WERI-Rb-1 (cell line): ENCODE data around the gene WWC1.
A peak's percentile ranks its signal among the peaks of the same experiment; 100 is the strongest.

ENCODE experiments used
- DNase-seq: peaks from one replicate; pipeline ENCODE4 v3.0.0-alpha.2; 2020
- H3K27ac ChIP-seq: fragments of 250-450 bp; sonication (Bioruptor Pico); 2 replicates; pipeline ENCODE4 v1.5.1; 2020; ENCODE audit warnings: mild to moderate bottlenecking, moderate library complexity
- H3K27me3 ChIP-seq: fragments of 250-450 bp; sonication (Bioruptor Pico); 2 replicates; pipeline ENCODE4 v1.5.1; 2021; ENCODE audit warnings: mild to moderate bottlenecking, low read depth, moderate library complexity; ENCODE audit not compliant: insufficient read depth, severe bottlenecking
- H3K36me3 ChIP-seq: fragments of 250-450 bp; sonication (Bioruptor Pico); 2 replicates; pipeline ENCODE4 v1.5.1; 2020; ENCODE audit warnings: mild to moderate bottlenecking, moderate library complexity
- H3K4me3 ChIP-seq: 2 replicates; pipeline ENCODE4 v1.5.1; 2011; ENCODE audit warnings: low read depth, mild to moderate bottlenecking, control low read depth, low read length
- H3K9me3 ChIP-seq: fragments of 250-450 bp; sonication (Bioruptor Pico); 2 replicates; pipeline ENCODE4 v1.5.1; 2021; ENCODE audit warnings: mild to moderate bottlenecking, moderate library complexity; ENCODE audit not compliant: severe bottlenecking
- TF ChIP-seq, protein P1 (sequence below): IDR thresholded peaks from 2 replicates; pipeline ENCODE4 v1.5.1; 2011; ENCODE audit warnings: low read depth, mild to moderate bottlenecking, control low read depth, inconsistent platforms, low read length

The WWC1 gene

DNA sequence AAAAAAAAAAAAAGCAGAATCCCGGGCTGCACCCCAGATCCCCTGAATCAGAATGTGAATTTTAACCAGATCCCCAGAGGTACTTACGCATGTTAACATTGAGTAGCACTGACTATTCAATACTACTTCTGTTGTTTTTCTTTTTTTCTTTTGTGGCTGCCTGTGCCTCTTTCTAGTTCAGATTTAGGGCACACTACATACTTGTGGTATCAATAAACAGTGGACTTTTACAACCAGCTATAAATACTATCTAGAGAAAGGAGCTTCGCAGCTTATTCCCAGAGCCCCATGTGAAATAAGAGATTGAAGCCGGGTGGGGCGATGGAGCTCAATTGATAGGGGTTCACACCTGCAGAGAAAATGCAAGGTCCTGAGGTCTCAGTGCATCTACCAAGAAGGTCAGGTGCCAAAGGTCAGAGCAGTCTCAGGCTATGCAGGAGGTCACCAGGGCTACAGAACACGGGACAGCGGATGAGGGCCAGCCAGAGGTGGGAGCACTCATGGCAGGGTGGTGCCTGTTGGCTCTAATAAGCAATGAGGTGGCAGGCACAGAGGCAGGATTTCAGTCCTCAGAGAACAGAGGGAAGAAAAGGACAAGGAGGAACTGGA is 22.3 kb downstream of the WWC1 start:
- Histone ChIP-seq H3K27me3 (no peaks in the 10 kb centered on the region), H3K9me3 (no peaks in the 10 kb centered on the region), H3K4me3 (no peak overlapping the region), H3K36me3 (no peaks in the 10 kb centered on the region; the same call in 1 of the 2 replicates), H3K27ac (no peak overlapping the region)
- TF ChIP-seq, protein P1, sequence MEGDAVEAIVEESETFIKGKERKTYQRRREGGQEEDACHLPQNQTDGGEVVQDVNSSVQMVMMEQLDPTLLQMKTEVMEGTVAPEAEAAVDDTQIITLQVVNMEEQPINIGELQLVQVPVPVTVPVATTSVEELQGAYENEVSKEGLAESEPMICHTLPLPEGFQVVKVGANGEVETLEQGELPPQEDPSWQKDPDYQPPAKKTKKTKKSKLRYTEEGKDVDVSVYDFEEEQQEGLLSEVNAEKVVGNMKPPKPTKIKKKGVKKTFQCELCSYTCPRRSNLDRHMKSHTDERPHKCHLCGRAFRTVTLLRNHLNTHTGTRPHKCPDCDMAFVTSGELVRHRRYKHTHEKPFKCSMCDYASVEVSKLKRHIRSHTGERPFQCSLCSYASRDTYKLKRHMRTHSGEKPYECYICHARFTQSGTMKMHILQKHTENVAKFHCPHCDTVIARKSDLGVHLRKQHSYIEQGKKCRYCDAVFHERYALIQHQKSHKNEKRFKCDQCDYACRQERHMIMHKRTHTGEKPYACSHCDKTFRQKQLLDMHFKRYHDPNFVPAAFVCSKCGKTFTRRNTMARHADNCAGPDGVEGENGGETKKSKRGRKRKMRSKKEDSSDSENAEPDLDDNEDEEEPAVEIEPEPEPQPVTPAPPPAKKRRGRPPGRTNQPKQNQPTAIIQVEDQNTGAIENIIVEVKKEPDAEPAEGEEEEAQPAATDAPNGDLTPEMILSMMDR = no peak
- DNase-seq = no peak

DNA sequence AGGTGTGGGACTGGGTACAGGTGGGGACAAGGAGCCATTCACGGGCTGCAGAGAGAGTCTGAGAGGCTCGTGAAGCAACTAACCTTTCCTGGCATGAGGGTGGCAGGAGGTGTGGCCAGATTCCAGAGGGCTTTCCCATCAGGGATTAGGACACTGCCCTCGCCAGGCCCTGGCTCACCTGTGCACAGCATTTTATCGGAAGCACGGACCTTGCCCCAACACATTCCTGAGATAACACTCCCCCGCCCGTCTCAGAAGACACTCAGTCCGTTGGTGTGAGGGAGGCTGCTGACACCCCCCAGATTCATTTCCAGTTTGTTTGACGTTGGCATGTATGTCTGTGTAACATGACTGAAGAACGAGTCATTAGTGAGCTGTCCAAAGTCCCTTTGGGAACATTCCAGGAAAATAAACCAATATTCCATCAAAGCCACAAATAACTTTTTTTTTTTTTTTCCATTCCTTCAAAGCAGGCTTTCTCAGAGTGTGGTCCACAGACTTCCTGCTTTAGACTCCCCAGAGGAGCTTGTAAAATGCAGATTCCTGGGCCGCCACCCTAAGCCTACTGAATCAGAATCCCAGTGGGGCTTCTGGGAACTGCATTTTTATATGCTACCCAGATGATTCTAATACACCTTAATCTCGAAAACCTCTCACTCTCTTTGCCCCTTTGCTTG is 23.4 kb downstream of the WWC1 start:
- H3K36me3 ChIP-seq = peaks cover 4% of the 10 kb centered on the region; the same call in 1 of the 2 replicates
- H3K9me3 ChIP-seq = no peaks in the 10 kb centered on the region
- H3K27me3 ChIP-seq = no peaks in the 10 kb centered on the region
- H3K4me3 ChIP-seq = no peak overlapping the region
- no peak overlapping the region for H3K27ac ChIP-seq
- TF ChIP-seq, protein P1 = no peak
- no peak for DNase-seq

DNA sequence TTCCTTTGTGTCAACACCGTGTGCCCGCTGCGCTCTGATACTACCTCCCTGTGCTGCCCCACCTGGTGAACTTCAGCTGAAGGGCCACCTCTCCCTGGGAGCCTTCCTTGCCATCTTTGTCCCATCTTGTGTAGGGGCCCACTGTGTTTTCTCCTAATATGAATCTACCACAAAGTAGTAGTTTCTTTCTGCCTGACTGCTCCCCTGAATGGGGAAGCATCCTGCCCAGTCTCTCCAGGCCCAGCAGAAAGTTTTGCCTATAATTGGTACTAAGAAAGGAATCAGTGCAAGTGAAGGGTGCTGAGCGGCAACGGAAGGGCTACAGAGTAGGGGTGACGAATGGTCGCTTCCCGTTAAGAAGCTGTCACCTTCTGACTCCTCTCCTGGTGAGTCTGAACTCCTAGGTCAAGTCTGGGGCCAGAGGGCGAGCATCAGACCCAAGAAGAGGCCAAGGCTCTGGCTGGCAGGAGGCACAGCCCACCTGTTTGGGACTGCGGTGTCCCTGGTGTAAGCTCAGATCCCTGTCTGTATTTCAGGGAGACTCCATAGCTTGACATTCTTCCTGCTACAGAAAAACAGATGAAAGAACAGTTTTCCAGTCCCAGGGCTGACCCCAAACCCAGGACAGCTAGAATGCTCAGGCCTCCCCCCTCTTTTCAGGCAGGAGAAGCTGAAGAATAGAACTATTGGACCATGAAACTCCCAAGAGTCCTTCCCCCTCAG is 24.1 kb downstream of the WWC1 start:
- TF ChIP-seq, protein P1 = no peak
- H3K36me3 ChIP-seq = peaks cover 4% of the 10 kb centered on the region; the same call in 1 of the 2 replicates
- peak overlapping the region; percentile 41; the same call in 1 of the 2 replicates for H3K27ac ChIP-seq
- no peak for DNase-seq
- H3K9me3 ChIP-seq = no peaks in the 10 kb centered on the region
- H3K4me3 ChIP-seq = no peak overlapping the region
- H3K27me3 ChIP-seq = no peaks in the 10 kb centered on the region

DNA sequence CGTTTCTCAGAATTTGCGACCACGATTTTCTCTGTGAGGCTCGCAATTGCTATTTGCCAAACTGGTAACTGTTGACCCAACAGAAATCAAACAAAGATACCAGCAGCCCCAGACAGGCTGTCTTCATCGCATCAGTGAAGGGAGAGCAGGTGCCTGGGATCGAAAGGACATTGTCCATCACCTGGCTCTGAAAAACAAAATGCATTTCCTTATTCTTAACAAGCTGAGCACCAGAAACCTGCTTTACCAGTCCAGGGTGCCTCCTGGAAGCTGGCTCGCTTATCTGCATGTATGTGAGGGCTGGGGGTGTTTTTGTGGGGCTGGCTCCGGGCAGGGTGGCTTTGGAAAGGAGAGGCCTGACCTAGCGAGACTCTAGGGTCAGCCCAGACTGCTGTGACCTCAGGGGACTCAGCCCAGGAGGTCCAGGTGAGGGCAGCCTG is 24.7 kb downstream of the WWC1 start:
- no peak for DNase-seq
- no peak overlapping the region for H3K4me3 ChIP-seq
- H3K36me3 ChIP-seq = peaks cover 4% of the 10 kb centered on the region; the same call in 1 of the 2 replicates
- peak overlapping the region; percentile 41 for H3K27ac ChIP-seq
- no peaks in the 10 kb centered on the region for H3K9me3 ChIP-seq
- TF ChIP-seq, protein P1 = no peak
- no peaks in the 10 kb centered on the region for H3K27me3 ChIP-seq

DNA sequence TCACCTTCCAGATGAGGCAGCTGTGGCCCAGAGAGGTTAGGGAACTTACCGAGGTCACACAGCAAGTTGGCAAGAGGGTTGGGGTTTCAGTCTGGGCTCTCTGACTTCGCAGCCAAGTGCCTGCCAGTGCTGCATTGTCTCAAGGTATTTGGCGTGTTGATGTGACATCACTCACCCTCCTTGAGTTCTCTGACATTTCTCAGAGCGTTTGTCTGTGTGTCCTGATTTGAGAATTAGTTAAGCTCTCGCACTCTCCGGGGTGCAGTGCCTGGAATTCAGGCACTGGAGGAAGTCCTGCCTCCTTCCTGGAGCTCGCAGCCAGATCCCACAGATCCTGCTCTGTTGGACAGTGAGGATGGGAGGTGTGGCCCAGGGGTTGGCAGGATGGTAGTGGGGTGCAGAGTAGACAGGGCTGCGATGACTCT is 25.7 kb downstream of the WWC1 start:
- Histone ChIP-seq H3K36me3 (peaks cover 4% of the 10 kb centered on the region; the same call in 1 of the 2 replicates), H3K27ac (peak overlapping the region; percentile 41), H3K9me3 (no peaks in the 10 kb centered on the region), H3K4me3 (no peak overlapping the region), H3K27me3 (no peaks in the 10 kb centered on the region)
- TF ChIP-seq, protein P1 = no peak
- peak; percentile 25 for DNase-seq
